Fibroblast of skin of right quadriceps (primary cell): Measurements from ENCODE around the gene KRTDAP.

ENCODE experiments used
- DNase-seq: peaks from one replicate; pipeline ENCODE4 v3.0.0-alpha.2; 2013

KRTDAP gene

DNA sequence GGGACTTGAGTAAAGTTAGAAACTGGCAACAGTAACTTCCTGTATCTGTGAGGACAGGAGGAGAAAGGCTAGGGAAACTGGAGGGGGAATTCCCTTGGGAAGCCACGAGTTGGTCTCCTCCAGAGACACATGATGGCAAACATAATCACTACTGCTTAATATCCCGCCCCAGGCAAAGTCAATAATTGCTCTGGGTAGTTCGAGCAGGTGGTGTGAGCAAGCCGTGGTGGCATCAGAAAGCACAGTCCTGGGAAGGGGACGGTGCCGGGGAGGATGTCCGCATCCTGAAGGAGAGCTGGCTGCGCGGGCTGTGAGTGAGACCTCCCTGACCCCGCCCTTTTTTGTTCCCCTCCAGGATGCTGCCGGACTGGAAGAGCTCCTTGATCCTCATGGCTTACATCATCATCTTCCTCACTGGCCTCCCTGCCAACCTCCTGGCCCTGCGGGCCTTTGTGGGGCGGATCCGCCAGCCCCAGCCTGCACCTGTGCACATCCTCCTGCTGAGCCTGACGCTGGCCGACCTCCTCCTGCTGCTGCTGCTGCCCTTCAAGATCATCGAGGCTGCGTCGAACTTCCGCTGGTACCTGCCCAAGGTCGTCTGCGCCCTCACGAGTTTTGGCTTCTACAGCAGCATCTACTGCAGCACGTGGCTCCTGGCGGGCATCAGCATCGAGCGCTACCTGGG lies 40.8 kb downstream of the KRTDAP start:
- DNase-seq = no peak

DNA sequence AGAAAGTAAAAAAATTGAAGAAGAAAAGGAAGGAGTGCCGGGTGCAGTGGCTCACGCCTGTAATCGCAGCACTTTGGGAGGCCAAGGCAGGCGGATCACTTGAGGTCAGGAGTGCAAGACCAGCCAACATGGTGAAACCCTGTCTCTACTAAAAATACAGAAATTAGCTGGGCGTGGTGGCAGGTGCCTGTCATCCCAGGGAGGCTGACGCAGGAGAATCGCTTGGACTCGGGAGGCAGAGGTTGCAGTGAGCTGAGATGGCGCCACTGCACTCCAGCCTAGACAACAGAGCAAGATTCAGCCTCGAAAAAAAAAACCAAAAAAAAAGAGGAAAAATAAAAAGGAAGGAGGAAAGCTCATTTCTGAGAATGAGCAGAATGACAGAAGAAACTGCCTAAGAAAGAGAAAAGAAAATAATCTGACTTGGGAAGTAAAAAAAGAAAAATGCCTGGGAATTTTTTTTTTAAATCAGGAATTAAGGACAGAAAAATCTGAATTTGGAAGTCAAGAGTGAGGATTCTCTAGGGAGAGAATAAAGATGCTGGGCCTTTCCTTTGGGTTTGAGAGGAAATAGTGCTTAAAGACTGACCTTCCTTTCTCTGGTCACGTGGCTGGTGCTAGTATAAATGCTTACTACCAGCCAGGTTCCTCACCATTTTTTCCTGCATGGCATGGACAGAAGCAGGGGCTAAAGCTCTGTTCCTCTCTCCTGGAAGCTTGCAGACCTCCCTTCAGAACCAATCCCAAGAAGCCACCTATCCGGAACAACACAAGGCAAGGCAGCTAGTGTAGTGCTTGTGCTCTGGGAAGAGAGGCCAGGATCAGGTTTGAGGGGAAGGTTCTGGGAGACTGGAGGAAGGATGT lies 42.4 kb downstream of the KRTDAP start, which contains the start of gene FFAR2:
Gene FFAR2, plus strand, starts transcription at position 652 of the 864 bp plus-strand sequence. CDS start 1,458 bp downstream, outside the sequence.
- no peak for DNase-seq

DNA sequence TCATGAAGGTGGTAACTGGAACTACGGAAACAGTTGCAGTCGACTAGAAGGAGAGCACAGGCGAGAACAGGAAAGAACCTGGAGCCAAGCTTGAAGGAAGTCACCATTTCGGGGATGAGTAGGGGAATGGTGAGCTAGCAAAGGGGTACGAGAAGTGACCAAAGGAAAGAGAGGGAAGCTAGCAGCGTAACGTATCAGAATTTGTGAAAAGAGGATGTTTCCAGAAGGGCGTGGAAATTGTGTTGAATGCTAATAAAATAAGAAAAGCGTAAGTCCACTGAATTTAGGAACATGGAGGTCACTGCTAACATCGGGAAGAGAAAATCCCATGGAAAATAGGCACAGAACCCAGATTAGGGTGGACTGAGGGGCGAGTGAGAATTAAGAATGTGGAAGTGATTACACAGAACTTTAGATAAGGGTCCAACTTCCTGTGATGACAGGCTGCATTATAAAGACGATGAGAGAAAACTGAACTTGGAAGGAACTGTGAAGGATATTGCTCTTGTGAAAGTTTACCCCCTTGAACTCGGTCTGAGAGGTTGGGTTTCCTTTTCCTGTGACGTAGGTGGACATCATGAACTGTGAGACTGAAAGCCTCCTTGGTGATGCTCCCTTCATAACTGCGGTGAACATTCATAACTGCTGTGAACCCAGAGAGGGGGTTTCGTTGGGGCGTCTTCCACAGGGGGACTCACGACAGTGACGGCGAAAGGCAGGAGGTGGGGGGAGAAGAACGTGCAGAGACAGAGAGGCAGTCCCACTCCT lies 44.3 kb downstream of the KRTDAP start:
- no peak for DNase-seq

DNA sequence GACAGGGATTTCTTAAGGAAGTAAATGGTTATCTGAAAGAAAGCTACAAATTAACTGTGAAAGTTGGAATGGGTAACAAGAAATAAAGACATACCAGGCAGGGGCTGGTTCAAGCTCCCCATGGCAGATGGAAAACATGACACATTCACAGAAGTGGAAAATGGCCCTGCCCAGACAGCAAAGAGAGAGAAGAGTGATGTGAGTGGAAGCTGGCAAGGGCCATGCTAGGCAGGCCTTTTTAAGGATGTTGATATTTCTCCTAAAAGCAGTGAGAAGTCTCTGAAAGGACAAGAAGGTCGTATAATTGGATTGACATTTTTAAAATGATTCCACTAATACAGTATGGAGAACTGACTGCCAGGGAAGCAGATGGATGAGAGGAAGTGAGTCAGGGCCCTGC lies 45.5 kb downstream of the KRTDAP start:
- no peak for DNase-seq

DNA sequence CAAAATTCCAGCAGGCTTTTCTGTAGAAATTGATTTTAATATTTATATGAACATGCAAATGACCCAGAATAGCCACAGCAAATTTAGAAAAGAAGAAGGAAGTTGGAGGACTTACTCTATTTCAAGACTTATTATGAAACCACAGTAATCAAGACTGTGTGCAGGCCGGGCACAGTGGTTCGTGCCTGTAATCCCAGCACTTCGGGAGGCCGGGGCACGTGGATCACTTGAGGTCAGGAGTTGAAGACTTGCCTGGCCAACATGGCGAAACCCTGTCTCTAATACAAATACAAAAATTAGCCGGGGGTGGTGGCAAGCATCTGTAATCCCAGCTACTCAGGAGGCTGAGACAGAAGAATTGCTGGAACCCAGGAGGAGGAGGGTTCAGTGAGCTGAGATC lies 48.2 kb downstream of the KRTDAP start:
- no peak for DNase-seq

DNA sequence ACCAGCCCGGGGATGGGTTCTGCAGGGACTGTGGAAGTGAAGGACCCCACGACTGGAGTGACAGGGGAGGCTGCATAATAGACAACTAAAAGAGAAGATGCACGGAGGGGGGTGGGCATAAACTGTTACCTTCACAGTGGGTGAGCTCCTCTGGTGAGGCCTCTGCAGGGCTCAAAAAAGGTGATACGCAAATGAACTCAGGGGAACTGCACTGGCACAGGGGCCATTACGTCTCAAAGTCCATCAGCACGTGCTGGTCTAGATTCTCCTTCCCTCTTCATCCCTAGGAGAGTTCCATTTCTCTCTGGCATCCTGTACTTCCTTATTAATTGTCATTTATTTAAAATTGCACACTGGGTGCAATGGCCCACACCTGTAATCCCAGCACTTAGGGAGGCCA lies 50.3 kb downstream of the KRTDAP start:
- no peak for DNase-seq

DNA sequence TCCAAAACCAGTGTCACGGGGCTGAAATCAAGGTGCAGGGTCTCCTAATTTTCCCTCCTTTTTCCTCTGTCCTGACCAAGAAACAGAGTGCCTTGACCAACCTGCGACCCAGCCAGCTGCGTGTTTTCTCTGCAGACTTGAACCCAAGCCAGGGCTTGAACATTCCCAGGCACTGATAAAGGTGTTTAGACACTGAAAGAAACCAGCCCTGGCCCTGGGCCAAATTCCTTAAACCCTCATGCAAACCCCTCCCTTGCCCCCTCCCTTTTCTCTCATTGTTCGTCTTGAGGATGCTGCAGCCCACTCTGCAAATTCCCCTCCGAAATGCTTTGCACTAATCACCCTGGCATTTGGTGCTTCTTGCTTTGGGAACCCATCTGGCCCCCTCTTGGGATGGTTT lies 51.7 kb downstream of the KRTDAP start:
- no peak for DNase-seq

DNA sequence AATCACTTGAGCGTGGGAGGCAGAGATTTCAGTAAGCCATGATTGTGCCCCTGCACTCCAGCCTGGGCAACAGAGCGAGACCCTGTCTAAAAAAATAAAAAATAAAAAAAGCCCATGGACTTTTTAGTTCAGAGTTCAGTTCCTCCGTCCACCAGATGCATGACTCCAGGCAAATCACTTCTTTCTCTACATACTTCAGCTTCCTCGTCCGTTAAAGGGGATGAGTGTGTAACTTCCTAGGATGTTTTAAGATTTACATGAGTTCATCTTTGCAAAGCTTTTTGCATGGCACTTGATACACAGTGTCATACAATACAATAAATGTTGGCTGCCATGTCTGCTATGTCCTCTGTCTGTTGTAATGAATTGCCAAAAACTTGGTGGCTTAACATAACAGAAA lies 52.2 kb downstream of the KRTDAP start:
- no peak for DNase-seq

DNA sequence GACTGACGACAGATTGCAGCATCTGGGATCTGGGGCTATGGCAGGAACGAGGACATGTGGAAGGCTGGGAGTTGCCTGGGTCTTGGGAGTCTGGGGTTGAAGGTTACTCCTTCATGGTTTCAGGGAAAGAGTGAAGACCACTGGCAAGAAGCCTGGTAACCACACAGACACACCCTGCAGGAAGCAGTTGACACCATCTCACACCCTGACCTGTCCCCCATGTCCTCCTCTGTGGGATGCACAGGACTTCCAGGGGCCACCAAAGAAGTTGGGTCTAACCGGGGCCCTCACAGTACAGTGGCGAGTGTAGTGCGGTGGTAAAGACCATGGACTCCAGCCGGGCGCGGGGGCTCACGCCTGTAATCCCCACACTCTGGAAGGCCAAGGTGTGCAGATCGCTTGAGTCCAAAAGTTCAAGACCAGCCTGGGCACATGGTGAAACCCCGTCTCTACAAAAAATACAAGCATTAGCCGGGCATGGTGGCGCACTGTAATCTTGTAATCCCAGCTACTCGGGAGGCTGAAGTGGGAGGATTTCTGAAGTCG lies 52.8 kb downstream of the KRTDAP start:
- DNase-seq = no peak
